Cardiac muscle cell (in vitro differentiated cells and primary cell): Measurements from ENCODE around the gene NUAK1. TPM values are rescaled to one million over a fixed set of nuclear protein-coding genes. Genes with fewer than 3 reads are reported as not detected.

Experiments
- DNase-seq, 2 donors: peaks; one replicate each; pipeline versions ENCODE4 v3.0.0 to v3.0.0-alpha.2; 2010 to 2017; ENCODE audit warnings: low read depth in 1 of 2, low spot score in 1 of 2
- H3K27ac ChIP-seq: fragments of 200-600 bp; sonication (generic); 2 replicates; pipeline ENCODE4 v1.5.1; 2016
- H3K27me3 ChIP-seq: fragments of 200-600 bp; sonication (generic); 2 replicates; pipeline ENCODE4 v1.6.0; 2016; ENCODE audit warnings: control low read depth
- H3K36me3 ChIP-seq: fragments of 200-600 bp; sonication (generic); 2 replicates; pipeline ENCODE4 v1.5.1; 2016; ENCODE audit warnings: control low read depth
- H3K4me1 ChIP-seq: fragments of 200-600 bp; sonication (generic); 2 replicates; pipeline ENCODE4 v1.8.1; 2017; ENCODE audit warnings: low read depth, mild to moderate bottlenecking, mixed run types
- H3K4me3 ChIP-seq: fragments of 200-600 bp; sonication (generic); 2 replicates; pipeline ENCODE4 v1.5.1; 2016; ENCODE audit warnings: mild to moderate bottlenecking
- H3K9me3 ChIP-seq: fragments of 200-600 bp; sonication (generic); 2 replicates; pipeline ENCODE4 v1.5.1; 2017; ENCODE audit warnings: low read depth, mild to moderate bottlenecking, control low read depth
- CTCF ChIP-seq: IDR thresholded peaks from 2 replicates; pipeline ENCODE4 v1.5.1; 2012; ENCODE audit warnings: low read depth, mild to moderate bottlenecking, low read length
- polyA plus RNA-seq: library from polyadenylated mRNA; unstranded; fragments of >200 nt; fragmentation: Nextera tagmentation; extraction: Ambion mirVana; gene quantifications from 2 replicates; pipeline ENCODE4 v1.2.1, GENCODE V29; 2016
- total RNA-seq: library from RNA; depleted of rRNA; stranded (reverse); fragments of >200 nt; gene quantifications from 2 replicates; pipeline ENCODE4 v1.2.3, GENCODE V29; 2016

Gene NUAK1
- total and polyA plus RNA-seq, 2 experiments from 2014 or later: 2.9 to 7.2 TPM

DNA sequence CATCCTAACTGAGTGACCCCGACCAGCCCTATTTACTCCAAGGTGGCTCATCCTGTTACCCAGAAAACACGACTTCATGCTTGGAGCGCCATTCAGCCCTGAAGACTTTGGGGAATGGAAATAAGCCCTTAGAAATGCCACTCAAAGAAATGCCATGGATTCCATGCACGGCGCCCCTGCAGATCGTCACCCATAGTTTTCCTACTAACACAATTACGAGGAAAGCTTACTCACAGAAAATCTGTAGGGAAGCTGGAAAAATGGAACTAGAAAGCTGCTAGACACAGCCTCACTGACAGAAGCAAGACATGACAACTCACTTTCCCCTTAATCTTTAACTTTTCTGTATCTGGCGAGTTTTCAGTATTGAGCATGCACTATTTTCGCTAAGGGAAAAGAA is 19.5 kb downstream of the NUAK1 start:
- Histone ChIP-seq H3K4me3 (no peak overlapping the region), H3K9me3 (no peaks in the 10 kb centered on the region), H3K4me1 (peaks cover 22% of the 10 kb centered on the region), H3K27me3 (no peaks in the 10 kb centered on the region), H3K36me3 (no peaks in the 10 kb centered on the region), H3K27ac (peak overlapping the region; percentile 52)
- peak in 1 of 2 donors; percentile 49 for DNase-seq
- no peak for TF ChIP-seq CTCF

- H3K4me1 ChIP-seq: peaks cover 25% of the 10 kb centered on the region
- H3K27me3 ChIP-seq: no peaks in the 10 kb centered on the region
- DNase-seq: no peak
- H3K27ac ChIP-seq: peak overlapping the region; percentile 0
- H3K9me3 ChIP-seq: no peaks in the 10 kb centered on the region
- no peaks in the 10 kb centered on the region for H3K36me3 ChIP-seq
- TF ChIP-seq CTCF: no peak
- no peak overlapping the region for H3K4me3 ChIP-seq
Measured at GRCh38 chr12:106118381-106119130, 20.2 kb downstream of the NUAK1 start.

DNA sequence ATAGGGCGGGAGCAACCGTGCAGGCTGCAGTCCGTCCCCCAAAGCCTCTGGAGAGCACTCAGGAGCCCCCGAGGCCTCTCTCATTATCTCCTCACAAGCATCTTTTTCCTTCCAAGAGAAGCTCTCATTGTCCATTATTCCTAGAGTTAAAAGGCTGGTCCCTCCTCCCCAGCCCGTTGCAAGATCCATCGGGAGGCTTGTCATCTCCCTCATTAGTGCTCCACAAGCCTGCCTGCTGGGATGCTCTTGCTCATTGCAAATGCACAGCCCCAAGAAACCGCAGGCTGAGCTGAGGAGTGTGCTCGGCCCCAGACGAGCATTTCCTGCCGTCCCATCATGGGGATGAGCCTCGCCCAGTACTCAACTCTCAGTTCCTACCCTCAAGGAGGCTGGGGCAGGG is 23.3 kb downstream of the NUAK1 start:
- DNase-seq: peak in 1 of 2 donors; percentile 33
- Histone ChIP-seq H3K4me1 (peaks cover 22% of the 10 kb centered on the region), H3K27me3 (no peaks in the 10 kb centered on the region), H3K27ac (no peak overlapping the region), H3K4me3 (no peak overlapping the region), H3K9me3 (no peaks in the 10 kb centered on the region), H3K36me3 (no peaks in the 10 kb centered on the region)
- no peak for TF ChIP-seq CTCF

DNA sequence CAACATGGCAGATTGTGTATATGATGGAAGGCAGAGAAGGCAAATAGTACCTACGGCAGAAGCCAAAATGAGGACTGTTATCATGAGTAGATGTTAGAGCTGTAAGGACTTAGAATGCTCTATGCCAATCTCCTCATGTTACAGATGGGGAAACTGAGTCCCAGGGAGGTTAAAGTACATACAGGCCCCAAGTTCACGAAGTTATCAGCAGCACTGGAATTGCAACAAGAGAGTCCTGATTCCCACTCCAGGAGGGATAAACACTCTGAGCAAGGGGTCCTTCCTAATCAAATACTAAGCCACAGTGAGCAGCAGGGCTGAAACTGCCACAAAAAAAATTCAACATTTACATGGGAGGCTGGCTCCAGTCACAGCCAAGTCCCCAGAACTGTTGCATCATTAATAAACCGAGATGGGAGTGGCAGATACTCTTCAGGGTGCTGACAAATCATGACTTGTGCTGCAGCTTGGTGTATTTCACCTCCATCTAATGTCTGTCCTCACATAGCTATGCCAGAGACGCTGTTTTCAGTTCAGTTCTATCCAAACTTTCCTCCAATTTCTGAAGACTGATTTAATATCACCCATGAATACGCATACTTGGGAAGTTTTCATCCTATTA is 24.2 kb downstream of the NUAK1 start:
- Histone ChIP-seq H3K27ac (no peak overlapping the region), H3K4me3 (no peak overlapping the region), H3K9me3 (no peaks in the 10 kb centered on the region), H3K4me1 (peaks cover 18% of the 10 kb centered on the region), H3K36me3 (no peaks in the 10 kb centered on the region), H3K27me3 (no peaks in the 10 kb centered on the region)
- DNase-seq: no peak
- TF ChIP-seq CTCF: no peak

DNA sequence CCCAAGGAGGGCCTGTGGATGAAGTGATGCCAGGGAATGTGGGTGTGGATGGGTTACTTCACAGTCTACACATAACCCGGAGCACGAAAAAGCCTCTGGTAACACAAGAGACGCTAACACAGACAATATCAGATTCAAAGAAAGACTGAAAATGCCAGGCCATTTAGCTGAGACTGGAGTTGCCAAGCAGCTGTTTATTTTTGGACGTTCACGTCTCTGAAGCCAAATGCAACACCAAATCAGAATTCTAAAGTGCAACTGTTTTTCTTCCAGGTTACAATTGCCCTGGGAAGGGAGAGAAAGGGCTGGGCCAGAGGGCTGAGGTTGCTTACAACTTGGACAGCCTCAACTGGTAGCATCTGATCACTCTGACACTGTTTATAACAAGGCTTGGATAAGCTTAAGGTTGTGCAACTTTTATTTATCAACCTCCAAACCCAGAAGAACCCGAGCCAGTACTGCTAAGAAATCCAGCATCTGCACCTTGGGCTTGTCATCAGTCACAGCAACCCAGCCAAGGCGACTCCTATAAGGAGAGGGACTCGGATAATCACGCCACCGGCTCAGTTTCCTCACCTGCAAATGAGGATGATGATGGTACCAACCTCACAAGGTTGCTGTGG is 24.8 kb downstream of the NUAK1 start:
- Histone ChIP-seq H3K27me3 (no peaks in the 10 kb centered on the region), H3K36me3 (no peaks in the 10 kb centered on the region), H3K9me3 (no peaks in the 10 kb centered on the region), H3K4me3 (no peak overlapping the region), H3K4me1 (peaks cover 12% of the 10 kb centered on the region), H3K27ac (no peak overlapping the region)
- DNase-seq: no peak
- no peak for TF ChIP-seq CTCF
